Measurements from ENCODE around the gene FBF1.
"Not testable (repeated sequence)": the region's sequence is repeated elsewhere in the genome, so short reads cannot be mapped to it uniquely, and the experiment has no call there.

DNA sequence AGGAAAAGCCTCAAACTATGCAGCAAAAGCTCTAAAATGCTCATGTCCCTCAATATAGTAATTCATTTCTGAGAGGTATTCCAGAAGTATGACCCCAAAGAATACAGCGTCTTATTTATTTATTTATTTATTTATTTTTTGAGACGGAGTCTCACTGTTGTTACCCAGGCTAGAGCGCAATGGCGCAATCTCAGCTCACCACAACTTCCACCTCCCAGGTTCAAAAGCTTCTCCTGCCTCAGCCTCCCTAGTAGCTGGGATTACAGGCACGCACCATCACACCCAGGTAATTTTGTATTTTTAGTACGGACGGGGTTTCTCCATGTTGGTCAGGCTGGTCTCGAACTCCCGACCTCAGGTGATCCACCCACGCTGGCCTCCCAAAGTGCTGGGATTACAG is 28.2 kb upstream of the FBF1 start:
- not testable (repeated sequence) for TF ChIP-seq EZH2phosphoT487 (IDR thresholded peaks at IDR 0.05; ENCODE audit: low read depth)
- TF ChIP-seq, protein P1, sequence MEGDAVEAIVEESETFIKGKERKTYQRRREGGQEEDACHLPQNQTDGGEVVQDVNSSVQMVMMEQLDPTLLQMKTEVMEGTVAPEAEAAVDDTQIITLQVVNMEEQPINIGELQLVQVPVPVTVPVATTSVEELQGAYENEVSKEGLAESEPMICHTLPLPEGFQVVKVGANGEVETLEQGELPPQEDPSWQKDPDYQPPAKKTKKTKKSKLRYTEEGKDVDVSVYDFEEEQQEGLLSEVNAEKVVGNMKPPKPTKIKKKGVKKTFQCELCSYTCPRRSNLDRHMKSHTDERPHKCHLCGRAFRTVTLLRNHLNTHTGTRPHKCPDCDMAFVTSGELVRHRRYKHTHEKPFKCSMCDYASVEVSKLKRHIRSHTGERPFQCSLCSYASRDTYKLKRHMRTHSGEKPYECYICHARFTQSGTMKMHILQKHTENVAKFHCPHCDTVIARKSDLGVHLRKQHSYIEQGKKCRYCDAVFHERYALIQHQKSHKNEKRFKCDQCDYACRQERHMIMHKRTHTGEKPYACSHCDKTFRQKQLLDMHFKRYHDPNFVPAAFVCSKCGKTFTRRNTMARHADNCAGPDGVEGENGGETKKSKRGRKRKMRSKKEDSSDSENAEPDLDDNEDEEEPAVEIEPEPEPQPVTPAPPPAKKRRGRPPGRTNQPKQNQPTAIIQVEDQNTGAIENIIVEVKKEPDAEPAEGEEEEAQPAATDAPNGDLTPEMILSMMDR (IDR thresholded peaks at IDR 0.05; ENCODE audit: low read depth, low read length) = not testable (repeated sequence)

Data from OCI-LY3 (cell line).